ENCODE results near the gene HPCA.

HPCA gene

GRCh38 chr1:32890516-32891240 is 4.4 kb downstream of the HPCA start:
- DNase-seq: no peak

- DNase-seq: no peak
Observed at GRCh38 chr1:32891241-32891570, 4.9 kb downstream of the HPCA start.

GRCh38 chr1:32891630-32892029 is 5.3 kb downstream of the HPCA start:
- DNase-seq: no peak

DNA sequence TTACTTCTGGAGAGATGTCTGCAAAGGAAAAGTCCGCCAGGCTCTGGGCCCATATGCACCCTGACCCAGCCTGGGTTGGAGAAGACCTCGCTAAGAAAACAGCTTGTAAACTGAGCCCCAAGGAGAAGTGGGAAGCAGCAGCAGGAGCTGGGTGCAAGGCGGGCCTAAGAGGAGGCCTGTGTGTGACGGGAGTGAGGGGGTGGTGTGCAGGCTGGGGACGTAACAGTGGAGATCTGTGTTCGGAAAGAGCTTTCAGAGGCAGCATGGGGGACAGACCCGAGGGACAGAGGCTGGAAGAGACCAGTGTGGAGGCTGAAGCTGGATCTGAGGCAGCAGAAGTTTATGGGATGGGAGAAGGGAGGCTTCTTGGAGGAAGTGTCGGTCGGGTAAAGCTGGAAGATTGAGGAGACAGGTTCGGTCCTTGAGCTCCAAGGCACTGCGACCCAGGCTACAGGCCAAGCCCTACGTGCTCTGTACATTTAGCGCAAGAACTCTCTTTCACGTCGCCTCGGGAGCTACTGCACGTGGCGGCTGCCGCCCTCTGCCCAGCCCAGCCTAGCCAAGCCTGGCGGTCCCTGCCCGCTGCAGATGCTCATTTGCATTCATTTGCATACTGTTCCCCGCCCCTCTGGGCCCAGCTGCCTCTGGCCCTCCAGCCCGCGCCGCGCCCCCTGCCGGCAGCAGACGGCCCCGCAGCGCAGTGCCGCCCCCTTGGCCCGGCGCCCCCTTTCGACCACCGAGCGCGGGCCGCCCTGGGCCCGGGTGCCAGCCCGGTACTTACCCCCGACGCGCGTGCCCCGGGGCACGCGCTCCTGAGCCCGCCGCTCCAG is 6.3 kb downstream of the HPCA start:
- DNase-seq: no peak

- DNase-seq: no peak
Observed at GRCh38 chr1:32893198-32894018, 7.1 kb downstream of the HPCA start.

DNA sequence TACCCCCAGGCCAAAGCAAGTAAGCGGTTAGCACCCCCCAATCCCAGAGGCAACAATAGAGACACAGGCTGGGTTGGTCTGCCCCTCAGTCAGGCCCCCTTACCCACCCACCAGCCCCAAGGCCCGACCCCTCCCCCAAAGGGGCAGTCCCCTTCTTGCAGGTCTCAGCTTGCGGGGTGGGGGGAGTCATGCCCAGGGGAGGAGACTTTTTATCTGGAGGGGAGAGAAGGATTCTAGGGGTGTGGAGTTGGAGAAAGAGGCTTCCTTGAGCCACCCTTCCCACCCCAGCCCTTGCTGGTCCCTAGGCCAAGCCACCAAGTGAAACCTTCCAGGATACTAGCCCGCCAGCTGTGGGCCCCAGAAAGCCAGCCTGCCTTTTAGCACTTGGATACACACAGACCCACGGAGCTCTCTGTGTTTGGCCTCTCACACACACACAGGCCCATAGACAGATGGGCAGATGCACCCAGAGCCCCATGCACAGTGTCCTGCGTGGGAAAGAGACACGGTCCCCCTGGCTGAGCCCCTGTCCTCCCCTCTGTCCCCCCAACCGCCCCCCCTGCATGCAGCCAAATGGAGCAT is 7.8 kb downstream of the HPCA start:
- no peak for DNase-seq

DNA sequence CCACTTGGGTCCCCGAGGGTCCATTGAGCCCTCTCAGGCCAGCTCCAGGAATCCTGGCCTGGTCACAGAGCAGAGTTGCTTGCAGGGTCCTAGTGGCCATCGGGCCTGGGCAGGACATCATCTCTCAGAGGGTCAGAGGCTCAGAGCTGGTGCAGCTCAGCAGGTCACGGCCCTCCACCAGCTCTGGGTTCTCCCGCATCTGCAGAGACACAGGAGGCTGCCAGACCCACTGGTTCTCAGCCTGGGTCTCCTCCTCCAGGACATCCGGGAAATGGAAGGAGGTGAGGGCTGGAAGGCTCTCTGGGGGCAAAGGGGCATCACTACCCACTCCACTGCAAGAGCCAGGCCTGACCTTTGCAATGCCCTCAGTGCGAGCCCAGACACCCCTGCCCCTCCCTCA is 8.4 kb downstream of the HPCA start:
- no peak for DNase-seq

- DNase-seq: no peak
Observed at GRCh38 chr1:32895325-32896215, 9.3 kb downstream of the HPCA start.

- DNase-seq: no peak
Observed at GRCh38 chr1:32896451-32896850, 10.2 kb downstream of the HPCA start.

GRCh38 chr1:32897082-32898049 is 11.1 kb downstream of the HPCA start:
- DNase-seq: no peak

DNA sequence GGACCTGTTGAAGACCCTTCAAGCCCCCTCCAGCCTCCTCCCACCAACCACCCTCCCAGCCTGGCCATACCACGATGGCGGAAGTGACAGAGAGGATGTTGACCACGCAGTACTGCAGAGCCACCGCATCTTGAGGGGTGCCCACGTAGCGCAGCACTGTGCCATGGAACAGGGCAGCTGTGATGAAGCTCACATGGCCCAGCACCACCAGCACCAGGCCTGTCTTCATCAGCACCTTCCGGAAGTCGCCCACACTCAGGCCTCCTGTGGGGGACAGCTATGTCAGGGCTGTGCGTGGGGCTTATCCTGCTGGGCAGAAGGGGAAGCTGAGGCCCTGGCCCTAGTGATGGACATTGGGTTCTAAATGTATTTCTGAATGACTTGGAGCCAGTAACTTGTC is 11.8 kb downstream of the HPCA start:
- no peak for DNase-seq

- DNase-seq: no peak
Observed at GRCh38 chr1:32898958-32899357, 12.7 kb downstream of the HPCA start.

DNA sequence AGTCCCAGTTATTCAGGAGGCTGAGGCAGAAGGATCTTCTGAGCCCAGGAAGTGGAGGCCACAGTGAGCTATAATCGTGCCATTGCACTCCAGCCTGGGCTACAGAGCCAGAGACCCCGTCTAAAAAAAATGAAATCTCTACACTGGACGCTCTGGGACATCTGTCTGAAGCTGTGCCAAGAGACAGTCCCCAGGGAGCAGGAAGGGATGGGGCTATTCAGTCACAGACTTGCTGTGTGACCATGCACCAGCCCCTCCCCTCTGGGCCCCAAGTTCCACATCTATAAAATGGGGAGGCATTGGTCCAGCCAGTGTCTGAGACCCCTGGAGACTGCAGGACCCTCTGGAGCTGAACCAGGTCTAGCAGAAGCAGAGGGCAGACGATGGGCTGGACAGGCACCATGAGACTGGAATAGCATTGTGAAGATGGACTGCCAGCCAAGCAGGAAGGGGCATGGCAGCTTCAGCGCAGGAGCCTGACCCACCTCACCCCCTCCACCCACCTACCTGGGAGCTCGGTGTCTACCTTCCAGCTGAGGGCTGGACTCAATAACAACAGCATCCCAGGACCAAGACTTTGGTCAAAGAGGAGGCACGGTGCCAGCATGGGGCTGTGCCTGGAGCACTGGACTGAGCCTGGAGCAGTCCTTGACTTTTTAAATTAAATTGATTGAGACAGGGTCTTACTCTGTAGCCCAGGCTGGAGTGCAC is 13.4 kb downstream of the HPCA start:
- no peak for DNase-seq

GRCh38 chr1:32900371-32900955 is 14.2 kb downstream of the HPCA start:
- no peak for DNase-seq

DNA sequence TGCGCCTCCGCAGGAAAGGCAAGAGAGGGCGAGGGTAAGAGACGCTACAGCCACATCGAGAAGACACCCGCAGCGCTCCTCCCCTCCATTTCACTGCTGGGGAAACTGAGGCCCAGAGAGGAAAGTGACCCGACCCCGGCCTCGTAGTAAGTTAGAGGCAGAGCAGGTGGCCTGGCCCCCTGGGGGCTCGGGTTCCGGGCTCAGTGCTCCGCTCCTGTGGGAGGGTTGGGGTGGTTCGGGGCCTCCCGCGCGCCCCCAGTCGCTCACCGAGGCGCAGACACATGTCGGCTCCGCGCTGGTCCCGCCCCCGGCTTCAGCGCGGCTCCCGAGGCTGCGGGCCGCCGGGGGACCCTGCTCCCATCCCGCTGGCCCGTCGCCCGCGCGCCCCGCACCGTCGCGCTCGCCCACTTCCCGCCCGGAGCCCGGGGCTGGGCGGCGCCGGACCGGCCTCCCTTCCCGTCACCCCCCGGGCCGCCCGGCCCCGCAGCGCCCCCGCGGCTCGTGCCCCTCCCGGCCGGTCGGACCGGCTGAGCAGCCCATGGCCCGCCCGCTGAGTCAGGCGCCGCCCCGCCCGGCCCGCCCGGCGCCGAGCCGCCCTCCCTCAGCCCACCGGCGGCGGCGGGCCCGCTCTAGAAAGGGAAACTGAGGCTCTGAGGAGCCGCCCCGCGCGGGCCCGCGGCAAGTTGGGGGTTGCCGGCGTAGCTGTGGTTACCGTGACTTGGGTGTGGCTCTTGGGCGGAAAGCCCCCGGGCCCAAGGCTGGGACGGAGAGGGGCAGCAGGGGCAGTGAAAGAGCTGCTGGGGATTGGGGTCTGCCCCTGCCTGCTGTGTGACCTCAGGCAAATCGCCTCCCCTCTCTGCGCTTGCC is 14.9 kb downstream of the HPCA start, which contains the start of gene TMEM54:
Gene TMEM54 (minus strand): TSS at position 434 of the 867 bp plus-strand sequence. CDS start 151 bp downstream, at position 283.
- no peak for DNase-seq

- no peak for DNase-seq
Observed at GRCh38 chr1:32901823-32902534, 15.7 kb downstream of the HPCA start.

- no peak for DNase-seq
Observed at GRCh38 chr1:32902535-32902920, 16.2 kb downstream of the HPCA start.

All from NCI-H2029 treated with DMSO at 0.1 percent for 48 hours (cell line).